HG03342 (cell line): Measurements from ENCODE around the gene OMG.
"Not testable (repeated sequence)": the region's sequence is repeated elsewhere in the genome, so short reads cannot be mapped to it uniquely, and the experiment has no call there.

Source experiments
- ATAC-seq: cut with Tn5 transposase; IDR thresholded peaks from one replicate; pipeline ENCODE4 v1.9.1; 2021; ENCODE audit warnings: mild to moderate bottlenecking, moderate library complexity; ENCODE audit not compliant: unreplicated experiment

Gene OMG

GRCh38 chr17:31309556-31309955 is 12.5 kb upstream of the OMG start:
- ATAC-seq: no peak

GRCh38 chr17:31308372-31309334 is 11.6 kb upstream of the OMG start:
- ATAC-seq: no peak

GRCh38 chr17:31307640-31308039 is 10.6 kb upstream of the OMG start:
- no peak for ATAC-seq

GRCh38 chr17:31299624-31300023 is 2.6 kb upstream of the OMG start:
- no peak for ATAC-seq

- ATAC-seq: no peak
Observed at GRCh38 chr17:31296142-31296541, 897 bp downstream of the OMG start.

GRCh38 chr17:31295489-31295871 is 1.6 kb downstream of the OMG start:
- ATAC-seq: no peak

- no peak for ATAC-seq
Observed at GRCh38 chr17:31294820-31295488, 2.1 kb downstream of the OMG start.

- ATAC-seq: no peak
Observed at GRCh38 chr17:31294231-31294630, 2.8 kb downstream of the OMG start.

GRCh38 chr17:31293581-31293980 is 3.5 kb downstream of the OMG start:
- ATAC-seq: no peak

GRCh38 chr17:31291820-31292219 is 5.2 kb downstream of the OMG start:
- no peak for ATAC-seq

GRCh38 chr17:31289790-31290189 is 7.2 kb downstream of the OMG start:
- ATAC-seq: no peak

- not testable (repeated sequence) for ATAC-seq
Observed at GRCh38 chr17:31287932-31288331, 9.1 kb downstream of the OMG start.

GRCh38 chr17:31286587-31286986 is 10.5 kb downstream of the OMG start:
- no peak for ATAC-seq

GRCh38 chr17:31283841-31284240 is 13.2 kb downstream of the OMG start:
- ATAC-seq: no peak

- no peak for ATAC-seq
Observed at GRCh38 chr17:31281061-31281460, 16.0 kb downstream of the OMG start.

GRCh38 chr17:31279401-31279800 is 17.6 kb downstream of the OMG start:
- ATAC-seq: no peak

- no peak for ATAC-seq
Observed at GRCh38 chr17:31275116-31275515, 21.9 kb downstream of the OMG start.

GRCh38 chr17:31274252-31274651 is 22.8 kb downstream of the OMG start:
- no peak for ATAC-seq

GRCh38 chr17:31273516-31273915 is 23.5 kb downstream of the OMG start:
- no peak for ATAC-seq

- ATAC-seq: no peak
Observed at GRCh38 chr17:31272803-31273202, 24.2 kb downstream of the OMG start.

- no peak for ATAC-seq
Observed at GRCh38 chr17:31272236-31272635, 24.8 kb downstream of the OMG start.

- no peak for ATAC-seq
Observed at GRCh38 chr17:31269578-31269983, 27.5 kb downstream of the OMG start.
